ENCODE measurements around the gene PLPPR3.

GRCh38 chr19:870314-870713 is 48.6 kb upstream of the PLPPR3 start:
- TF ChIP-seq CHD4 (IDR thresholded peaks at IDR 0.05; ENCODE audit: insufficient read depth, insufficient replicate concordance, low read depth, low read length, poor library complexity, severe bottlenecking), result no peak
- TF ChIP-seq RFX5 (IDR thresholded peaks at IDR 0.05; ENCODE audit: low read depth, low read length), result no peak
- TF ChIP-seq HDAC2 (IDR thresholded peaks at IDR 0.05), result no peak
- no peak for TF ChIP-seq NONO (IDR thresholded peaks at IDR 0.05; ENCODE audit: low read depth in 2 of 2, low read length in 1 of 2)
- no peak for TF ChIP-seq USF2 (CRISPR knock-in tag; IDR thresholded peaks at IDR 0.05)
- TF ChIP-seq, protein P1, sequence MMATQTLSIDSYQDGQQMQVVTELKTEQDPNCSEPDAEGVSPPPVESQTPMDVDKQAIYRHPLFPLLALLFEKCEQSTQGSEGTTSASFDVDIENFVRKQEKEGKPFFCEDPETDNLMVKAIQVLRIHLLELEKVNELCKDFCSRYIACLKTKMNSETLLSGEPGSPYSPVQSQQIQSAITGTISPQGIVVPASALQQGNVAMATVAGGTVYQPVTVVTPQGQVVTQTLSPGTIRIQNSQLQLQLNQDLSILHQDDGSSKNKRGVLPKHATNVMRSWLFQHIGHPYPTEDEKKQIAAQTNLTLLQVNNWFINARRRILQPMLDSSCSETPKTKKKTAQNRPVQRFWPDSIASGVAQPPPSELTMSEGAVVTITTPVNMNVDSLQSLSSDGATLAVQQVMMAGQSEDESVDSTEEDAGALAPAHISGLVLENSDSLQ (IDR thresholded peaks at IDR 0.05), result no peak
- no peak for TF ChIP-seq LEF1 (IDR thresholded peaks at IDR 0.05)
- TF ChIP-seq ZBTB33 (CRISPR knock-in tag; IDR thresholded peaks at IDR 0.05), result no peak

All from K562 (cell line).